HG02852 (cell line): ENCODE data around the gene PTCHD4.
A peak's percentile ranks its signal among the peaks of the same experiment; 100 is the strongest.
"Not testable (repeated sequence)": the region's sequence is repeated elsewhere in the genome, so short reads cannot be mapped to it uniquely, and the experiment has no call there.

Experiments
- ATAC-seq: cut with Tn5 transposase; IDR thresholded peaks from one replicate; pipeline ENCODE4 v1.9.1; 2021; ENCODE audit warnings: mild to moderate bottlenecking, moderate library complexity; ENCODE audit not compliant: unreplicated experiment

Gene PTCHD4

DNA sequence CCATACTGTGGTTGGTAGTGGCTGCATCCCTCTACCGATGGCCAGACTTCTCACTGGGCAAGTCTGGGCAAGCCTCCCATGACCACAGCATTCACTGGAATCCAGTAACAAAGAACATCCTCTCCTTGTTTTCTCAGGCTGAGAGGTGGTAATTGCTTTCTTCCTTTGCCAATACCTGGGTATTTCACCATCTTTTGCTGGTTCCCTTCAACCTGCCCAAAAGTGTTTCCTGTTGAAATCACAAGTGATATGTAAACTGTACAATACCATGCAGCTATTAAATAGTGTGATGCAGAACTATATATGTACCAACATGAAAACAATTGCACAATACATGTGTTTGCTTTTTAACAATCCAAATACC lies at the start of gene PTCHD4:
PTCHD4 (minus strand) TSS at position 55 of the 364 bp plus-strand sequence. CDS start 42,240 bp downstream, outside the sequence.
- ATAC-seq, result no peak

DNA sequence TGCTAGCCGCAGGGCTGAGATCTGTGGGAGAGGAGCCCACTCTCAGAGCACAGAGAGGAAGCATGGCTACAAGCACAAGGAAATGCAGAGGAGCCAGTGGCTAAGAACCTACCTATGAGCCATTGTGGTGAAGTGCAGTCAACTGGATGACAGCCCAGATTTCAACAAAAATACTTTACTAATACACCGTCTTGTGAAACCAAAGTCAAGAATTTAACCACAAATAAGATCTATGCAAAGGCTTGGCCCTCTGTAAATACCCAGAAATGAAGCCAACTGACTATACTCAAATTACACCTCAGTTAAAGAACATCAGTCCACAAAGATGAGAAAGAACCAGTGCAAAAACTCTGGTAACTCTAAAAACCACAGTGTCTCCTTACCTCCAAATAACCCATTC lies 40.1 kb upstream of the PTCHD4 start:
- no peak for ATAC-seq

DNA sequence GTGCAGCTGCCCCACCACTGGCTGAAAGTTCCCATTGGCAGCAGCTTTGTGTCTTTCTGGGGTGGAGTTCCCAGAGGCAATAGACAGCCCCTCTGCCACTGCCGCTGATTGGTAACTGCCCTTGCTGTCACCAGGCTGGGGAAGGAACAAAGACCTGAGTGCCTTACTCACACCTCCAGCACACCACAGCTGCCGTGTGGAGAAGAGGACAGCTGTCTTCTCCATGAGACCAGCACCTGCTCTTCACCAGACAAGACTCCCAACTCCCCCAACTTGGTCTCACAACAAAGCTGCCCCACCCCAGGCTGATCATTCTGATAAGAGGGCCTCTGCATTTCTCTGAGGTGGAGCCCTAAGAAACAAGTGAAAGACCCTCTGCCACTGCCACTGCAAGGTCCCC lies 39.7 kb upstream of the PTCHD4 start:
- ATAC-seq, result no peak

DNA sequence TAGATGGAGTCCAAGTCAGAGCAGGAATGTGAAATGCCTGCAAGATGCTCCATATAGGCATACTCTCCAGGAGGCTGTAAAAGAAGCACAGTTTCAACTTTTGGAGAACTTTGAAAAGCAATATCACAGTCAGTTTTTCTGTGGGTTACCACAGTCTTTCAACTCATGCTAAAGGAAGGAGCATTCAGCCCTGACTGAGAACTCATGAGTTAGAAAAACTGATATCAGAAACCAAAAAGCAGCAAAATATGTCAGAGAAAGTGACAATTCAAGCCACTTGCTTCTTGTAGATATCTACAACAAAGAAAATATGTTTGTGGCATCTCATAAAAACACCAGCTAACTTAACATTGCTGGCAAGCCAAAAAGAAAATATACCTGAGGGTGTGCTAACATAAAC lies 36.1 kb upstream of the PTCHD4 start:
- no peak for ATAC-seq

DNA sequence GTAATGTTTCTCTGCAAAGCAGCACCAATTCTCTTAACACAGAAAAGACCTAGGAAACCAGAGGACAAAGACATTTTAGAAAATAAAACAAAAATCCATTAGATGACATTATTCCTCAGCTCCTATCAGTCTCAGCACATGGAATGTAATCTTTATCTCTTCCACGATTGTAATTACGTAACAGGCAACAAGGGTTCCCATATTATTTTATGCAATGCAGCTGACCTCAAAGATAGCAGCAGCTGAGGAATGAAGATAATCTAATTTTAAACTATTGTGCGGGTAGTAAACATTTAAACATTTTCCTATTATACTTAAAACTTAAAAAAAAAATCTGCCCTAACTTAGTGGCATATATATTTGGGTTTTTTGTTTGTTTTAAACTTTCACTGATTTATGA lies 33.0 kb upstream of the PTCHD4 start:
- no peak for ATAC-seq

DNA sequence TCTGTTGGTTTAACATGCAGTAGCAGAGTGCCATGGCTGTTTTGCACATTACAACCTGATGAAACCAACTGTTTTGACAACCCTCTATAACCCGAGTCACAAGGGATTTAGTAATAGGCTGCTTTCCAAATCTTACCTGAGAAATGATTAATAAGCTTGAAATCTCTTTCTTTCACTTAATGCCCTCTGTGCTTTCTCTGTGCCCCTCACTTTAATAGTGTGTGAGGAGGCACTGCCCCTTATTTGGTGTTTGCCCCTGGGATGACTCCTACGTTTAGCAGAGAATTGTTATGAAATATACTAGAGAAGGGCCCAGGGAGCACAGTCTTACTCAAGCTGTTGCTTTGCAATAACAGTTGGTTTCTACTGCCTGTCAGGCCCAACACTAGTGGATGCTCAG lies 31.0 kb upstream of the PTCHD4 start:
- no peak for ATAC-seq

DNA sequence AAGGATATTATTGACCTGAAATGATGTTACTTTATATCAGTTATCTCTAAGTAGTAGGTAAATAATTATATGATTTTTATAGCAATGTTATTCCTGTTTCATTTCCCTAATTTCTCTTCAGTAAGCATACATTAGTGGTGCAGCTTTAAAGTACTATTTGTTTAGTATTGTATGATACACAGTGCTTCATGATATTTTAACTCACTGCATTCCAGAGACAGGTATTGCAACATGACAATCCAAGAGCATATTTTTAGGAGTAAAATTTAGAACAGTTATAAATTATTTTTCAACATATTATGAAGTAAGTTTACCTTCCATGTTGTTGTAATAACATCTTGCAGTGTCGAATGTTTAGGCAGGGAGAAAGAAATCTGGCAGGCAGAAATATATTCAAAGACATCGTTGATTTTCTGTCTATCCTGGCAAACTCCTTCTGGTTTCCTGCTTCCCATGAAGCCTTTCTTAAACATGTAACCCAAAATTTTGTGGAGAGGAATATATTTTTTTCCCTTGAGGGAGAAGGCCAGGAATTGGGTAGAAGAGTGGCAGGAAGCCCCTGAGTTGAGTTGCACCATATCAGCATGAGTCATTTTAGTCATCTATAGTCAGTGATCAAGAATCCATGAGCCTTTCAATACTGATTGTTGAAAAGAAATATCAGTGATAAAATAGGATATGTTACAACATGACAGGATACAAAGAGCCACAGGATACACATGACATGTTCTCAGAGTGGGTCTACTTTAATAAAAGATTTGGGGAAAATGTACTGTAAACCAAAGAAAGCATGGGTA lies 29.0 kb upstream of the PTCHD4 start:
- ATAC-seq, result no peak

DNA sequence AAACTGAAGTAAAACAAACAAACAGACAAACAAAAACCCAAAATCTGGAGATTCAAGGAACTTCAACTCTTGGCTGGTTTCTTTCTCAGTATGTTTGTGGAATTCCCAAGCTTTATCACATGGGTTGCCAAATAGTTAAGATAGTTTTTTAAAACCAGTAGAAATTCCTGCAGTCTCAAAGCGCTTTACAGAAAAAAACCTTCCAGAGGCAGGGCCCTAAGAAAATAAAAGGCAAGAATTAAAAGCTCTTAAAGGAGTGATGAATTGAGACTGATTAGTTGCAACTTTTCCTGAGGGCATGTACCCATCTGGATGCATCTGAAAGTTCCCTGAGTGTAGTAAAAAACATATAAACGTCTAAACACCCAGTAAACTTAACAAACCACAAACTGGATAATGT lies 25.9 kb upstream of the PTCHD4 start:
- no peak for ATAC-seq

DNA sequence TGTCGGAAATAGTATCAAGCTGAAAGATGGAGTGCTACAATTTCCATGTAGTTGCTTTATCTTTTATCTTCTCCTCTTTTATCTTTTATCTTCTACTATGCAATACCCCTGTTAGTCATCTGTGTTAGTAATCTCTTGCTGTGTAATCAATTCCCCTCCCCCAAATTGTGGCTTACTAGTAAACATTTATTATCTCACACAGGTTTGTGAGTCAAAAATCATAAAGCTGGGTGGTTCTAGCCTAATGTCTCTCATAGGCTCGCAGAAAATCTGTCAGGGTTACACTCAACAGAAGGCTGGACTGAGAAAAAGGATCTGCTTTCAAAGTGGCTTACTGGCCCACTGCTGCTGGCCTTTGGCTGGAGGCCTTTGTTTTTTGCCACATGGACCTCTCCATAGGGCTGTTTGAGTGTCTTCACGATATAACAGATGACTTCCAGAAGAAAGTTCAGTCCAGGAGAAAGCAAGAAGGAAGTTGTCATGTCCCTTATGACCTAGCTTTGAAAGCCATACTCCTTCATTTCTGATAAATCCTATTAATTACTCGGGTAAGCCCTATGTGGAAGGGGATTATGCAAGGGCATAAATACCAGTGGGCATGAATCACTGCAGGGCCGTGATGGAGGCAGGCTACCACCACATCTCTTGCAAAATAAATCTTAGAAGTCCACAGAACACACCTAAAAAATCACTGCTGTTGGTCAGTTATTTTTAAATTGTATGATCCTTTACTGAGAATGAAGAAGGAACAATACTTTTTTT lies 24.5 kb upstream of the PTCHD4 start:
- ATAC-seq, result no peak

DNA sequence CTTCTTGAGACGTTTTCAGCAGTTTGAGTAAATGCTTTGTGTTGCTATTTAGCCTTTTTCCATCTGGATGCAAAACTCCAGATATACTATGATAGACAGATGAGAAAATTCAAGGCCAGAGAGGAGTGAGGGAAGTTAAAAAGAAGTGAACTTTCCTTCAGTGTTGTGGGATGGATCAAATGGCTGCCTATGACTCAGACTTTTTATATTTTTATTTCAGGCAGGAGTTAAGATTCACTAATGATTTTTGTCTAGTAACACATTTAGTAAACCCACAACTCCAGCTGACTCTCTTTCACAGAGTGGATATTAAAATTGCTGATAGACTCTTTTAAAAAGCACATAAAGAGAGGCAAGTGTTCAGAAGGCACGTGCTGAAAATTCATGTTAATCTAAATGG lies 23.2 kb upstream of the PTCHD4 start:
- ATAC-seq, result no peak

DNA sequence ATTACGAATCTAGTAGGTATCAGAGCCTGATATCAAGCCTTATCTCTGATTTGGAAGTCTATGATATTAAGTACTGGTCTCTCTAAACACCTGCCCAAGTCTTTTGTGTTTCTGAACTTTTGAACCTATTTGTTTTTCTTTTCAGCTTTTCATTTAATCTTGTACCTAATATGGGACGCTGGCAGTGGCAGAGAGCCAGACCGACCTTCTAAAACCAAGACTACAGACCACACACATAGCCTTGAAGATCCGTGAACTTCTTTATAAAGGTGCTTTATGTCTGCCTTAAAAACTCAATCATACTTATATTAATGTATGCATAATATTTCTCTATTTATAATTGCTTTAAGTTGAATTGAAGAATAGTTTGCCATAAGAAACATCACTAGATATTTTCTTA lies 12.6 kb upstream of the PTCHD4 start:
- no peak for ATAC-seq

DNA sequence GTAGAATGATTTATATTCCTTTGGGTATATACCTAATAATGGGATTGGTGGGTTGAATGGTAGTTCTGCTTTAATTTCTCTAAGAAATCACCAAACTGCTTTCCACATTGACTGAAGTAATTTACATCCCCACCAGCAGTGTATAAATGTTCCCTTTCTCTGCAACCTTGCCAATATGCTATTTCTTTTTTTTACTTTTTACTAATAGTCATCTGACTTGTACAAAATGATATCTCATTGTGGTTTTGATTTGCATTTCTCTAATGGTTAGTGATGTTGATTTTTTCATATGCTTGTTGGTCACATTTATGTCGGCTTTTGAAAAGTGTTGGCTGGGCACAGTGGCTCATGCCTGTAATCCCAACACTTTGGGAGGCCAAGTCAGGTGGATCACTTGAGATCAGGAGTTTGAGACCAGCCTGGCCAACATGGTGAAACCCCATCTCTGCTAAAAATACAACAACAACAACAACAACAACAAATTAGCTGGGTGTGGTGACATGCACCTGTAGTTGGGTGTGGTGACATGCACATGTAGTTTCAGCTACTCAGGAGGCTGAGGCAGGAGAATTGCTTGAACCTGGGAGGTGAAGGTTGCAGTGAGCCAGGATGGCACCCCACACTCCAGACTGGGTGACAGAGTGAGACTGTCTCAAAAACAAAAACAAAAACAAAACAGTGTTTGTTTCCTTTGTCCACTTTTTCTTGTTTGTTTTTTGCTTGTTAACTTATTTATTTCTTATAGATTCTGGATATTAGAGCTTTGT lies 11.2 kb upstream of the PTCHD4 start:
- not testable (repeated sequence) for ATAC-seq

DNA sequence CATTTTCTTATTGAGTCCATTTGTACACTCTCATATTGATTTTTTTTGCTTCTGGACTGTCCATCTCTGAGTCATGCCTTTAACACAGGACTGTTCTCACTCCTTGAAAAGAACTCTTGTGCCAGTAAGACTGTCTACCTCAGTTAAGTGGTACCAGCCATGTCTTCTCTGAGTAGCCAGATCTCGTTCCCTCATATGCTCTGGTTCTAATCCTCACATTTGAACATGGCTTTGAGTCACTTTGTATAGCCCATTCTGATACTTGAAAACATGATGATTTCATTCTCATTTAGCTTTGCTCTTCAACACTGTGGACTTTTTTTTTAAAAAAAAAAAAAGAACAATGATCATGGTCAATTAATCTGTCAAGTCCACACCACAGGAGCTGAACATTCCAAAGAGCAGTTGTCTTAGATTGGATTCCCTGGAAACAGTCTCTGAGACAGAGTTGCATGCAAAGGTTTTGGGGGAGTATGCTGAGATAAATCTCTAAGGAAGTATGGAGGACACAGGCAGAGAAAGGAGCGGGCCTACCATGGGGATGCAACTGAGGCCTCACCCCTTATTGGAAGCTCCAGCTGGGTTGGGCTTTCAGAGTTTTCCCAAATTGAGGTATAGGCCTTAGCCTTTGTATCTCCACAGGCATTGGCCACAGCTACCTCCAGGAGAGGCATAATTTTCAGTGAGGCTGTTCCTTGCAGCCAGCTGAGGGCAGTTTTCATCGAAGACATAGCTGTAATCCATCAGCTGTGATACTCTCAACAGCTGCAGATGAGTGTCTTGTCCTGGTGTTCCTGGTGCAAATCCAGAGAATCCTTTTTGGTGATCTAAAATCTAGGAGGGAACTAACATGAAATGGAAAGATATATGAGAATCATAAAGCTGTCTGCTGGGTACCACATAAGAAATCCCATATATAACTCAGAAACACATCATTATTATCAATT lies 6.0 kb upstream of the PTCHD4 start:
- no peak for ATAC-seq

DNA sequence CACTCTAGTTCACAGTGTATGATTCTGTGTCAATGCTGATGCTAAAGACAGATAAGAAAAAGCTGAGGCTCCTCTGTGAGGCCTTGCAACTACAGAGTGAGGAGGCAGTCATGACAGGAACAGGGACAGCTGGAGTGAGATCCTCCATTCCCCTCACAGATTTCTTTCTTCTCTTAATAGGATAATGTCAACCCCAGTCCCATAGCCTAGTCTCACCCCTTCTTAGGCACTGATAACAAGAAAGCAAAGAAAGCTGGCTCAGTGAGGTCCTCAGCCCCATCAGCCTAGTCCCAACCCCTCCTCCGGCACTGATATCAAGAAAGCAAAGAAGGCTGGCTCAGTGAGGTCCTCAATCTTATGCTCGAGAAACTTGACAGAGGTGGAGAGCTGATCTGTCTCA lies 2.1 kb upstream of the PTCHD4 start:
- ATAC-seq, result no peak

DNA sequence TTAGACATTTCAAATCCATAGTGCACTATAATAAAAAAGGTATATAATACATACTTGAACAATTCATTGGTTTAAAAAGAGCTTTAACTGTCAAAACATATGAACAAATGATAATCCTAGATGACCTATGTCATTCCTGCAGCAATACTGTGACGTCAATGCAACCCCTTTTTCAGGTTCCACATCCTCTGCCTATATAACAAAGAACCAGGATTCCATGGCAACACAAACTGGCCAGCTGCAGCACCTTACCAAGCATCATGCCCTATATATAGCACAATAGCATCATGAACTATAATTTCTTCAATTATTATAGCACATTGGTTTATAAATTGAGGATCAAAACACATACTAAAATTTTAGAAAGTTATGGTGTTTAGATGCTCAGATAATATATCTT lies 578 bp upstream of the PTCHD4 start:
- ATAC-seq, result no peak

DNA sequence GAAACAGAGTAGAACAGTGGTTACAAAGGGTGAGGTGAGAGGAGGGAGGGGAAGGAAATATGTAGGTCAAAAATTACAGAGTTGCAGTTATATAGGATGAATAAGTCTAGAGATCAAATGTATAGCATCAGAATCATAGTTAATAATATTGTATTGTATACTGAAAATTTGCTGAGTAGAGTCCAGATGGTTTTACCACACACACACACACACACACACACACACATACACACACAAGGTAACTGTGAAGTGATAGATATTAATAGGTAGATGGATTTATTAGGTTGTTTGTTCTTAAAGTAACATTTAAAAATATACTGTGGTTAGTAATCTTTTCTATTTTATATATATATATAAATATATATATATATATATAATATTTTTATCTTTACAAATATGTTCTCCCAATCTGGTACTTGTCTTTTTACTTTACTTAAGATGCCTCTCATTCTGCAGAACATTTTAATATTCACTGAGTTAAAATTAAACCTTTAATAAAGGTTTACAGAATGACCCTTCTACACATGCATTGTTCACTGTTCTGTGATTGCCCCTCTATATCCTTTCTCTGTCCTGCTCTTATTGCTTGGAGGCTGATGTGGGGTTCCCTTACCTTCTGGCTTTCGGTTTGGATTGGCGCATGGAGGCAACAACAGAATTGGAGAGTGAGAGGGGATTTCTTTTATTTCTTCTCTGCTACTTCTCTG lies 408 bp downstream of the PTCHD4 start:
- no peak for ATAC-seq

DNA sequence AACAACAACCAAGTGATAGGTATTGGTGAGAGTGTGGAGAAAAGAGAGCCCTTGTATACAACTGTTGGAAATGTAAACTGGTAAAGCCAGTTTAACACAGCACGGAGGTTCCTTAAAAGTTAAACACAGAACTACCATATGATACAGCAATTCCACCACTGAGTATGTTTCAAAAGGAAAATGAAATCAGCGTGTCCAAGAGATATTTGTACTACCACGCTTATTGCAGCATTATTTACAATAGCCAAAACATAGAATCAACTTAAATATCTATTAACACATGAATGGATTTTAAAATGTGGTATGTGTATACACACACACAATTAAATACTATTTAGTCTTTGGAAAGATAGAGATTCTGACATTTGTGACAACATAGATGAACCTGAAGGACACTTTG lies 1.1 kb downstream of the PTCHD4 start:
- no peak for ATAC-seq

DNA sequence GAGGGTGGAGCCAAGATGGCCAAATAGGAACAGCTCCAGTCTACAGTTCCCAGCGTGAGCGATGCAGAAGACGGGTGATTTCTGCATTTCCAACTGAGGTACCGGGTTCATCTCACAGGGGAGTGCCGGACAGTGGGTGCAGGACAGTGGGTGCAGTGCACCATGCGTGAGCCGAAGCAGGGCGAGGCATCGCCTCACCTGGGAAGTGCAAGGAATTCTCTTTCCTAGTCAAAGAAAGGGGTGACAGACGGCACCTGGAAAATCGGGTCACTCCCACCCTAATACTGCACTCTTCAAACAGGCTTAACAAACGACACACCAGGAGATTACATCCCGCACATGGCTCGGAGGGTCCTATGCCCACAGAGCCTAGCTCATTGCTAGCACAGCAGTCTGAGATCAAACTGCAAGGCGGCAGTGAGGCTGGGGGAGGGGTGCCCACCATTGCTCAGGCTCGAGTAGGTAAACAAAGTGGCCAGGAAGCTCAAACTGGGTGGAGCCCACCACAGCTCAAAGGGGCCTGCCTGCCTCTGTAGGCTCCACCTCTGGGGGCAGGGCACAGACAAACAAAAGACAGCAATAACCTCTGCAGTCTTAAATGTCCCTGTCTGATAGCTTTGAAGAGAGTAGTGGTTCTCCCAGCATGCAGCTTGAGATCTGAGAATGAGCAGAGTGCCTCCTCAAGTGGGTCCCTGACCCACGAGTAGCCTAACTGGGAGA lies 8.4 kb downstream of the PTCHD4 start:
- ATAC-seq, result not testable (repeated sequence)

DNA sequence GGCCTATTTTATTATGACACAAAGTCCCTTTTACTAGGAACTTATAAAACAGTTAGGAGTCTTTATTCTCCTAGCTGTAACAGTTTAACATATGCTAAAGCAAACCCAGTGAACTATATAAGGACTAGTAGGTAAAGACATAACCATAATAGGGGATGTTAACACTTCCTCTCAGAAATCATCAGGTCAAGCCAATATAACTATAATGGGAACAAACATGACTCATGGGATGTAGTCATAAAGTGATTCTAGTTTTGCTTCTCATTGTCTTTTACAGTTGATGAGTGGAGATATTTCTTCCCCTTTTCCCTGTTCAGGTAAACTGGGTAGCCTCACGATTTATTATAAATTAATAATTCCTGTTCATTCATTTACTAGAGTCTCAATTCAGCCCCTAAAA lies 9.7 kb downstream of the PTCHD4 start:
- ATAC-seq, result peak; percentile 83

DNA sequence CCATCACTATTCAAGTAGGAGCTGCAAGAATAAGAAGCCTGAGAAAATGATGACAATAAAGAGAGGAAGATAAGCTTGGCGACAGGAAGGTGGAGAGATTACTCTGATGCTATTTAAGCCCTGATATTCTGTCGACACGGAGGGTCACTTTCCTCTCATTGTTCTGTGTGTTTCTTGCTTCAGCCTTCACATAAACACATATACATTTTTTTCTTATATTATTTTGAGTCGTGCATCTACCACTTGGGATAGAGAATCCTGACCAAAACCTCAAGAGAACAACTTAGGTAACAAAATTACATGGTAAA lies 10.5 kb downstream of the PTCHD4 start:
- ATAC-seq, result no peak
